HepG2 (cell line): ENCODE measurements around the gene NHERF2. TPM values are rescaled to one million over a fixed set of nuclear protein-coding genes. Genes with fewer than 3 reads are reported as not detected.

Source experiments
- EP300 ChIP-seq, 3 experiments: sonication (generic) in 1 of 3; formaldehyde crosslinking in 1 of 3; IDR thresholded peaks; 2 replicates each; pipeline versions ENCODE4 v1.5.1 to v1.6.1; 2011 to 2020; ENCODE audit warnings: low read depth in 2 of 3, low read length in 2 of 3, borderline replicate concordance in 1 of 3, improper control_type of control experiment in 1 of 3, mild to moderate bottlenecking in 1 of 3, missing genetic modification reagents in 1 of 3, moderate library complexity in 1 of 3
- GATA4 ChIP-seq: sonication (generic); IDR thresholded peaks from 2 replicates; pipeline ENCODE4 v1.6.1; 2016; ENCODE audit warnings: antibody characterized with exemption, low read depth, borderline replicate concordance
- MTF1 ChIP-seq: sonication (generic); formaldehyde crosslinking; IDR thresholded peaks from 2 replicates; pipeline ENCODE4 v1.5.0; 2020; ENCODE audit warnings: missing genetic modification reagents
- RNF2 ChIP-seq: fragments of 450-650 bp; conservative IDR thresholded peaks from 2 replicates; pipeline ENCODE4 v1.6.1; 2016; ENCODE audit warnings: low read depth
- WIZ ChIP-seq: sonication (generic); formaldehyde crosslinking; IDR thresholded peaks from 2 replicates; pipeline ENCODE4 v1.5.1; 2020; ENCODE audit warnings: mild to moderate bottlenecking, missing genetic modification reagents
- ZFX ChIP-seq: sonication (generic); formaldehyde crosslinking; IDR thresholded peaks from 2 replicates; pipeline ENCODE4 v1.4.0; 2020; ENCODE audit warnings: mild to moderate bottlenecking, low read depth, missing genetic modification reagents, moderate library complexity
- ZNF446 ChIP-seq: sonication (generic); formaldehyde crosslinking; IDR thresholded peaks from 2 replicates; pipeline ENCODE4 v1.5.0; 2020; ENCODE audit warnings: mild to moderate bottlenecking, missing genetic modification reagents
- ZNF776 ChIP-seq: sonication (generic); formaldehyde crosslinking; IDR thresholded peaks from 2 replicates; pipeline ENCODE4 v1.4.0; 2020; ENCODE audit warnings: mild to moderate bottlenecking, missing genetic modification reagents
- ZNF790 ChIP-seq: sonication (generic); formaldehyde crosslinking; IDR thresholded peaks from 2 replicates; pipeline ENCODE4 v1.8.0; 2022; ENCODE audit warnings: missing genetic modification reagents, mild to moderate bottlenecking, borderline replicate concordance
- ZSCAN29 ChIP-seq: sonication (generic); formaldehyde crosslinking; conservative IDR thresholded peaks from 2 replicates; pipeline ENCODE4 v1.4.0; 2020; ENCODE audit warnings: mild to moderate bottlenecking, missing genetic modification reagents
- polyA plus RNA-seq, 8 experiments: library from polyadenylated mRNA; depleted of rRNA in 3 of 8; stranded (reverse) in 7 of 8; unstranded in 1 of 8; fragments of >200 nt; fragmentation: Illumina TruSeq in 4 of 8; extraction: Trizol in 4 of 8; gene quantifications; 2 replicates each; pipeline versions ENCODE4 v1.2.1 to v1.2.3, GENCODE V29; 2011 to 2016; ENCODE audit warnings: low read depth in 4 of 8, missing spikeins in 1 of 8, mixed read lengths in 1 of 8; ENCODE audit not compliant: insufficient read depth in 1 of 8
- total RNA-seq, 5 experiments: library from RNA; depleted of rRNA; stranded (reverse); fragments of >200 nt; fragmentation: Illumina TruSeq; extraction: Trizol; gene quantifications; 2 replicates each; pipeline ENCODE4 v1.2.3, GENCODE V29; 2016; ENCODE audit warnings: low read depth in 1 of 5
- TF ChIP-seq, protein P1 (sequence below): sonication (generic); formaldehyde crosslinking; conservative IDR thresholded peaks from 2 replicates; pipeline ENCODE4 v1.8.1; 2023; ENCODE audit warnings: missing genetic modification reagents
- TF ChIP-seq, protein P2 (sequence below): sonication (generic); formaldehyde crosslinking; IDR thresholded peaks from 2 replicates; pipeline ENCODE4 v1.5.1; 2020; ENCODE audit warnings: mild to moderate bottlenecking, missing genetic modification reagents
- TF ChIP-seq, protein P3 (sequence below): sonication (generic); formaldehyde crosslinking; conservative IDR thresholded peaks from 2 replicates; pipeline ENCODE4 v1.4.0; 2020; ENCODE audit warnings: missing genetic modification reagents
- TF ChIP-seq, protein P4 (sequence below): IDR thresholded peaks from 2 replicates; pipeline ENCODE4 v1.6.1; 2018; ENCODE audit warnings: missing genetic modification reagents, mild to moderate bottlenecking, missing compliant biosample characterization
- TF ChIP-seq, protein P5 (sequence below): sonication (generic); formaldehyde crosslinking; IDR thresholded peaks from 2 replicates; pipeline ENCODE4 v1.4.0; 2020; ENCODE audit warnings: missing genetic modification reagents, borderline replicate concordance

Gene NHERF2
- total and polyA plus RNA-seq, 2 of the 13 experiments (the other 11 are each of a cell fraction or from before 2014, with no cell fraction given), result 23.7 to 39.3 TPM

DNA sequence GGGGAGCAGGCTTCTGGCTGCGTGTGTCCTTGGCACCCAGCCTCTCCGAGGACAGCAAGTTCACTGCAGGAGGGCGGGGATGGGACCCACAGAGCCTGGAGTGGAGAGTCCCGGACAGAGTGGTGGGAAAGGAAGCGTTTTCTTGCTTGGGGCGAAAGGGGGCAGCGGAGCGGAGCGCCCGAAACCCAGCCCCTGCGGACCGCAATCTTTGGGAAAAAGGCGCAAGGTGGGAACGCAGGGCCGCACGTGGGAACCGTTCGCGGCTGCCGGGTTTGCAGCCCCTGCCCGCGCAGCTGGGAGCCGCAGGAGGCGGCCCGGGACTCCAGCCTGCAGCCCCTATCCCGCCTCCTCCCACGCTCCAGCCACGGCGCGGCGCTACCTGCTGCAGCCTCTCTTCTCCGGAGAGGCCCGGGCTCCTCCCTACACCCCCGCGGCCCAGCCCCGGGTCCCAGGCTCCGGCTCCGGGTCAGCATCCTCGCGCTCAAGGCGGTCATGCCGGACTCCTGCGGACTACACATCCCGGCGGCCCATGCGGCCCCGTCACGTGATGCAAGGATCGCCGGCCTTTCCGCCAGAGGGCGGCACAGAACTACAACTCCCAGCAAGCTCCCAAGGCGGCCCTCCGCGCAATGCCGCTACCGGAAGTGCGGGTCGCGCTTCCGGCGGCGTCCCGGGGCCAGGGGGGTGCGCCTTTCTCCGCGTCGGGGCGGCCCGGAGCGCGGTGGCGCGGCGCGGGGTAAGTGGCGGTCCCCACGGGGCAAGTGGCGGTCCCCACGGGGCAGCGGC lies 20.8 kb downstream of the NHERF2 start, which contains the start of the genes NTHL1 and TSC2 (continued):
- TF ChIP-seq EP300 (IDR thresholded peaks at IDR 0.05; ENCODE audit: low read depth in 2 of 2, low read length in 2 of 2), result 0 out of 4 replicates have a peak, but pooled peaks of 1 of the 2 experiments have one; percentile 24
- no peak for TF ChIP-seq EP300 (CRISPR knock-in tag; IDR thresholded peaks at IDR 0.05; ENCODE audit: borderline replicate concordance)
- peak; percentile 64 for TF ChIP-seq ZNF776
- 0 out of 2 replicates have a peak, but pooled peaks have one; percentile 44 for TF ChIP-seq WIZ (CRISPR knock-in tag)
- TF ChIP-seq, protein P1, sequence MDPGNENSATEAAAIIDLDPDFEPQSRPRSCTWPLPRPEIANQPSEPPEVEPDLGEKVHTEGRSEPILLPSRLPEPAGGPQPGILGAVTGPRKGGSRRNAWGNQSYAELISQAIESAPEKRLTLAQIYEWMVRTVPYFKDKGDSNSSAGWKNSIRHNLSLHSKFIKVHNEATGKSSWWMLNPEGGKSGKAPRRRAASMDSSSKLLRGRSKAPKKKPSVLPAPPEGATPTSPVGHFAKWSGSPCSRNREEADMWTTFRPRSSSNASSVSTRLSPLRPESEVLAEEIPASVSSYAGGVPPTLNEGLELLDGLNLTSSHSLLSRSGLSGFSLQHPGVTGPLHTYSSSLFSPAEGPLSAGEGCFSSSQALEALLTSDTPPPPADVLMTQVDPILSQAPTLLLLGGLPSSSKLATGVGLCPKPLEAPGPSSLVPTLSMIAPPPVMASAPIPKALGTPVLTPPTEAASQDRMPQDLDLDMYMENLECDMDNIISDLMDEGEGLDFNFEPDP, result no peak
- TF ChIP-seq ZNF446, result peak; percentile 44; the same call in 1 of the 2 replicates
- TF ChIP-seq, protein P2, sequence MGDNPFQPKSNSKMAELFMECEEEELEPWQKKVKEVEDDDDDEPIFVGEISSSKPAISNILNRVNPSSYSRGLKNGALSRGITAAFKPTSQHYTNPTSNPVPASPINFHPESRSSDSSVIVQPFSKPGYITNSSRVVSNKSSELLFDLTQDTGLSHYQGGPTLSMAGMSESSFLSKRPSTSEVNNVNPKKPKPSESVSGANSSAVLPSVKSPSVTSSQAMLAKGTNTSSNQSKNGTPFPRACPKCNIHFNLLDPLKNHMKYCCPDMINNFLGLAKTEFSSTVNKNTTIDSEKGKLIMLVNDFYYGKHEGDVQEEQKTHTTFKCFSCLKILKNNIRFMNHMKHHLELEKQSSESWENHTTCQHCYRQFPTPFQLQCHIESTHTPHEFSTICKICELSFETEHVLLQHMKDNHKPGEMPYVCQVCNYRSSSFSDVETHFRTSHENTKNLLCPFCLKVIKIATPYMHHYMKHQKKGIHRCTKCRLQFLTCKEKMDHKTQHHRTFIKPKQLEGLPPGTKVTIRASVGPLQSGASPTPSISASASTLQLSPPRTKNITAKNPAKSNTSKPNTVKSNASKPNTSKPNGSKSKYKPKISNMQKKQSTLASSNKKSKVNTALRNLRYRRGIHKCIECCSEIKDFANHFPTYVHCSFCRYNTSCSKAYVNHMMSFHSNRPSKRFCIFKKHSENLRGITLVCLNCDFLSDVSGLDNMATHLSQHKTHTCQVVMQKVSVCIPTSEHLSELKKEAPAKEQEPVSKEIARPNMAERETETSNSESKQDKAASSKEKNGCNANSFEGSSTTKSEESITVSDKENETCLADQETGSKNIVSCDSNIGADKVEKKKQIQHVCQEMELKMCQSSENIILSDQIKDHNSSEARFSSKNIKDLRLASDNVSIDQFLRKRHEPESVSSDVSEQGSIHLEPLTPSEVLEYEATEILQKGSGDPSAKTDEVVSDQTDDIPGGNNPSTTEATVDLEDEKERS (CRISPR knock-in tag), result no peak; the same call in 1 of the 2 replicates
- TF ChIP-seq, protein P3, sequence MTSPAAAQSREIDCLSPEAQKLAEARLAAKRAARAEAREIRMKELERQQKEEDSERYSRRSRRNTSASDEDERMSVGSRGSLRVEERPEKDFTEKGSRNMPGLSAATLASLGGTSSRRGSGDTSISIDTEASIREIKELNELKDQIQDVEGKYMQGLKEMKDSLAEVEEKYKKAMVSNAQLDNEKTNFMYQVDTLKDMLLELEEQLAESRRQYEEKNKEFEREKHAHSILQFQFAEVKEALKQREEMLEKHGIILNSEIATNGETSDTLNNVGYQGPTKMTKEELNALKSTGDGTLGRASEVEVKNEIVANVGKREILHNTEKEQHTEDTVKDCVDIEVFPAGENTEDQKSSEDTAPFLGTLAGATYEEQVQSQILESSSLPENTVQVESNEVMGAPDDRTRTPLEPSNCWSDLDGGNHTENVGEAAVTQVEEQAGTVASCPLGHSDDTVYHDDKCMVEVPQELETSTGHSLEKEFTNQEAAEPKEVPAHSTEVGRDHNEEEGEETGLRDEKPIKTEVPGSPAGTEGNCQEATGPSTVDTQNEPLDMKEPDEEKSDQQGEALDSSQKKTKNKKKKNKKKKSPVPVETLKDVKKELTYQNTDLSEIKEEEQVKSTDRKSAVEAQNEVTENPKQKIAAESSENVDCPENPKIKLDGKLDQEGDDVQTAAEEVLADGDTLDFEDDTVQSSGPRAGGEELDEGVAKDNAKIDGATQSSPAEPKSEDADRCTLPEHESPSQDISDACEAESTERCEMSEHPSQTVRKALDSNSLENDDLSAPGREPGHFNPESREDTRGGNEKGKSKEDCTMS (CRISPR knock-in tag), result no peak
- TF ChIP-seq ZNF790 (CRISPR knock-in tag), result peak; percentile 70; the same call in 1 of the 2 replicates
- peak; percentile 80 for TF ChIP-seq ZFX (CRISPR knock-in tag)
- peak; percentile 86; the same call in 1 of the 2 replicates for TF ChIP-seq ZSCAN29 (CRISPR knock-in tag)
- TF ChIP-seq, protein P4, sequence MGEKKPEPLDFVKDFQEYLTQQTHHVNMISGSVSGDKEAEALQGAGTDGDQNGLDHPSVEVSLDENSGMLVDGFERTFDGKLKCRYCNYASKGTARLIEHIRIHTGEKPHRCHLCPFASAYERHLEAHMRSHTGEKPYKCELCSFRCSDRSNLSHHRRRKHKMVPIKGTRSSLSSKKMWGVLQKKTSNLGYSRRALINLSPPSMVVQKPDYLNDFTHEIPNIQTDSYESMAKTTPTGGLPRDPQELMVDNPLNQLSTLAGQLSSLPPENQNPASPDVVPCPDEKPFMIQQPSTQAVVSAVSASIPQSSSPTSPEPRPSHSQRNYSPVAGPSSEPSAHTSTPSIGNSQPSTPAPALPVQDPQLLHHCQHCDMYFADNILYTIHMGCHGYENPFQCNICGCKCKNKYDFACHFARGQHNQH (CRISPR knock-in tag), result peak; percentile 13; the same call in 1 of the 2 replicates
- no peak for TF ChIP-seq GATA4
- TF ChIP-seq, protein P5, sequence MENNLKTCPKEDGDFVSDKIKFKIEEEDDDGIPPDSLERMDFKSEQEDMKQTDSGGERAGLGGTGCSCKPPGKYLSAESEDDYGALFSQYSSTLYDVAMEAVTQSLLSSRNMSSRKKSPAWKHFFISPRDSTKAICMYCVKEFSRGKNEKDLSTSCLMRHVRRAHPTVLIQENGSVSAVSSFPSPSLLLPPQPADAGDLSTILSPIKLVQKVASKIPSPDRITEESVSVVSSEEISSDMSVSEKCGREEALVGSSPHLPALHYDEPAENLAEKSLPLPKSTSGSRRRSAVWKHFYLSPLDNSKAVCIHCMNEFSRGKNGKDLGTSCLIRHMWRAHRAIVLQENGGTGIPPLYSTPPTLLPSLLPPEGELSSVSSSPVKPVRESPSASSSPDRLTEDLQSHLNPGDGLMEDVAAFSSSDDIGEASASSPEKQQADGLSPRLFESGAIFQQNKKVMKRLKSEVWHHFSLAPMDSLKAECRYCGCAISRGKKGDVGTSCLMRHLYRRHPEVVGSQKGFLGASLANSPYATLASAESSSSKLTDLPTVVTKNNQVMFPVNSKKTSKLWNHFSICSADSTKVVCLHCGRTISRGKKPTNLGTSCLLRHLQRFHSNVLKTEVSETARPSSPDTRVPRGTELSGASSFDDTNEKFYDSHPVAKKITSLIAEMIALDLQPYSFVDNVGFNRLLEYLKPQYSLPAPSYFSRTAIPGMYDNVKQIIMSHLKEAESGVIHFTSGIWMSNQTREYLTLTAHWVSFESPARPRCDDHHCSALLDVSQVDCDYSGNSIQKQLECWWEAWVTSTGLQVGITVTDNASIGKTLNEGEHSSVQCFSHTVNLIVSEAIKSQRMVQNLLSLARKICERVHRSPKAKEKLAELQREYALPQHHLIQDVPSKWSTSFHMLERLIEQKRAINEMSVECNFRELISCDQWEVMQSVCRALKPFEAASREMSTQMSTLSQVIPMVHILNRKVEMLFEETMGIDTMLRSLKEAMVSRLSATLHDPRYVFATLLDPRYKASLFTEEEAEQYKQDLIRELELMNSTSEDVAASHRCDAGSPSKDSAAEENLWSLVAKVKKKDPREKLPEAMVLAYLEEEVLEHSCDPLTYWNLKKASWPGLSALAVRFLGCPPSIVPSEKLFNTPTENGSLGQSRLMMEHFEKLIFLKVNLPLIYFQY (CRISPR knock-in tag), result peak; percentile 94
- no peak for TF ChIP-seq MTF1 (CRISPR knock-in tag)
- no peak for TF ChIP-seq RNF2
